Measurements from ENCODE around the gene CD163L1. TPM values are rescaled to one million over a fixed set of nuclear protein-coding genes. Genes with fewer than 3 reads are reported as not detected.

Gene CD163L1
- 1 to 10 TPM in 1 of 2 donors, not detected in 1; 8.2 TPM for total RNA-seq

DNA sequence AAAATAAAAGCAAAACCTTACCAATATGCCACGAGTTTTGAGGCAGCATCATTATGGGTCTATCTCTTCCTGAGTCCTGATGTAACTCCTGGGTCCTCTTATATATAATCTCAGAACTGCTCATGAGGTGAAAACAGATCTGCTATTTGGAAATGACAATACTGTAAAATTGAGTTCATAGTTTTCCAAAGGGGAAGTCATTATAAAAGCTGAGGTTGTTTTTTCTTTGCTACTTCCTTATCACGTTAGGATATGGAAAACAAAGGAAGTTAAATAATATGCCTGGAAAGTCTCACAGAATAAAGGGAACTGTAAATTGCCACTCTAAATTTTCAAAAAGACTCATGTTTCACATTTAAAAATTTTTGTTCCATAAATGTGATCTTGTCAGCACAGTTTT, at the start of gene CD163L1:
Gene CD163L1 (minus strand): TSS at position 78 of the 400 bp plus-strand sequence. CDS start 26 bp downstream, at position 52.
- Histone ChIP-seq H3K9me3 (no peaks in the 10 kb centered on the region), H3K4me1 (replicated peaks) (no peaks in the 10 kb centered on the region), H3K27me3 (replicated peaks; ENCODE audit: insufficient read depth) (no peaks in the 10 kb centered on the region), H3K36me3 (no peaks in the 10 kb centered on the region), H3K27ac (no peak within 1 kb of the TSS), H3K4me3 (no peak within 1 kb of the TSS)
- intact Hi-C loops (cut with DNase I), result no loop called here
- 23% methylated on average over 2 of the region's 2 CpGs for WGBS
- TF ChIP-seq, protein P1, sequence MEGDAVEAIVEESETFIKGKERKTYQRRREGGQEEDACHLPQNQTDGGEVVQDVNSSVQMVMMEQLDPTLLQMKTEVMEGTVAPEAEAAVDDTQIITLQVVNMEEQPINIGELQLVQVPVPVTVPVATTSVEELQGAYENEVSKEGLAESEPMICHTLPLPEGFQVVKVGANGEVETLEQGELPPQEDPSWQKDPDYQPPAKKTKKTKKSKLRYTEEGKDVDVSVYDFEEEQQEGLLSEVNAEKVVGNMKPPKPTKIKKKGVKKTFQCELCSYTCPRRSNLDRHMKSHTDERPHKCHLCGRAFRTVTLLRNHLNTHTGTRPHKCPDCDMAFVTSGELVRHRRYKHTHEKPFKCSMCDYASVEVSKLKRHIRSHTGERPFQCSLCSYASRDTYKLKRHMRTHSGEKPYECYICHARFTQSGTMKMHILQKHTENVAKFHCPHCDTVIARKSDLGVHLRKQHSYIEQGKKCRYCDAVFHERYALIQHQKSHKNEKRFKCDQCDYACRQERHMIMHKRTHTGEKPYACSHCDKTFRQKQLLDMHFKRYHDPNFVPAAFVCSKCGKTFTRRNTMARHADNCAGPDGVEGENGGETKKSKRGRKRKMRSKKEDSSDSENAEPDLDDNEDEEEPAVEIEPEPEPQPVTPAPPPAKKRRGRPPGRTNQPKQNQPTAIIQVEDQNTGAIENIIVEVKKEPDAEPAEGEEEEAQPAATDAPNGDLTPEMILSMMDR (IDR thresholded peaks at IDR 0.05), result no peak
- TF ChIP-seq POLR2AphosphoS5 (IDR thresholded peaks at IDR 0.05) (no peak), POLR2A (IDR thresholded peaks at IDR 0.05) (no peak)
- no peak for DNase-seq (ENCODE audit: low spot score)

DNA sequence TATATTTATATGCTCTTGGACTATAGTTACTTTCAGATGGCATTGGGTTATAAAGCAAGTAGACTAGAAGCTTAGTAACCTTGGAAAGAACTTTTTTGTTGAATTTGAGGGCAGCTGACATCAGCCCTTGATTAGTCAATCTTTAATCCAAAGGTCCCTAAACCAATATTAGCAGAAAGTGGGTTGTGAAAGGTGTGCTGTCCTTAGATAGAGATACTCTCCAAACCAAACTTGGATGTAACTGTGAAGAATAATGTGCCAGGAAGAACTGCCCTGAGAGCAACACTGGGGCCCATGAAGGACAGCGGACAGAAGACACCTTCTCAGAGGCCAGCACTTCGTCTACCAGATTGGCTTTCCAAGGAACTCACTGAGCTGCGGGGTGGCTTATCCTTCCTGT, 49.1 kb upstream of the CD163L1 start:
- no peak overlapping the region for H3K27ac ChIP-seq
- WGBS, result 88% methylated on average over 3 of the region's 3 CpGs
- no peaks in the 10 kb centered on the region for H3K9me3 ChIP-seq
- no peak overlapping the region for H3K4me3 ChIP-seq
- no peak for DNase-seq (ENCODE audit: low spot score)
- intact Hi-C loops (cut with DNase I), result no loop called here
- H3K27me3 ChIP-seq (replicated peaks; ENCODE audit: insufficient read depth), result no peaks in the 10 kb centered on the region
- TF ChIP-seq POLR2A (IDR thresholded peaks at IDR 0.05) (no peak), POLR2AphosphoS5 (IDR thresholded peaks at IDR 0.05) (no peak)
- TF ChIP-seq, protein P1 (IDR thresholded peaks at IDR 0.05), result no peak
- H3K4me1 ChIP-seq (replicated peaks), result no peaks in the 10 kb centered on the region
- no peaks in the 10 kb centered on the region for H3K36me3 ChIP-seq

DNA sequence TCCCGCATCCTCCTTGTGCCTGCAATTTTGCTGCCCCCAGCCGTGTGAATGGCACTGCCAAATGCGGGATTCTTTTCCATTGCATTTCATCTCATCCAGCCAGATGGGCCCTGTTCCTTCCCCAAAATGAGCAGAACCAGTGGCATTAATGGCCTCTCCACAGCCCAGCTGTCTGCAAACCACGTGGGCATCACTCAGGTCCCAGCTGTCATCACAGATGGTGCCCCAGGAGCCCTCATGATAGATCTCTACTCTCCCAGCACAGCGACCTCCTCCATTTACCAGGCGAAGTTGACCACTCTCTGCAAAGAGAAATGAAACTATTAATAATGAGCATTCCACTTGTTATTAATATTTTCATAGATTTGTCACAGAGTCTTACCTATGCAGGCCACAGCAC, 42.6 kb upstream of the CD163L1 start:
- no peak overlapping the region for H3K4me3 ChIP-seq
- intact Hi-C loops (cut with DNase I), result no loop called here
- no peak overlapping the region for H3K27ac ChIP-seq
- 92% methylated on average over 6 of the region's 6 CpGs for WGBS
- no peak for TF ChIP-seq POLR2A (IDR thresholded peaks at IDR 0.05)
- no peak for TF ChIP-seq POLR2AphosphoS5 (IDR thresholded peaks at IDR 0.05)
- no peaks in the 10 kb centered on the region for H3K27me3 ChIP-seq (replicated peaks; ENCODE audit: insufficient read depth)
- no peaks in the 10 kb centered on the region for H3K36me3 ChIP-seq
- H3K9me3 ChIP-seq, result no peaks in the 10 kb centered on the region
- DNase-seq (ENCODE audit: low spot score), result no peak
- no peaks in the 10 kb centered on the region for H3K4me1 ChIP-seq (replicated peaks)

DNA sequence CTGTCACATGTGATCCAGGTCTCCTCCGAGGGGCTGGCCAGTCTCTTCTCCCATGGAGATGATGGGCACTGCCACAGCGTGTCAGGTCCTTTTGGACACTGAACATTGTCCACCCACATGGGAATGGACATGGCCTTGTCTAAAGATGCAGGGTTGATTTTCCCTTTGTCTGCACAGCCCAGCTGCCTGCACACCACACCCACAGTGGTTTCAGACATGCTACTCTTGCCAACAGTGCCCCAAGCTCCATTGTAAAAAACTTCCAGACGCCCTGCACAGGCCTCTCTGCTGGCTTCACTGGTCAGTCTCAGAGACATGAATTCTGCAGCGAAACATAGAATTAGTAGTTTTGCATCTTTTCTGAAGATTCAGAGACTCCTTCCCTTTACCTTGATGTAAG, 41.1 kb upstream of the CD163L1 start:
- Histone ChIP-seq H3K4me3 (no peak overlapping the region), H3K36me3 (no peaks in the 10 kb centered on the region), H3K4me1 (replicated peaks) (no peaks in the 10 kb centered on the region), H3K27ac (no peak overlapping the region), H3K9me3 (no peaks in the 10 kb centered on the region), H3K27me3 (replicated peaks; ENCODE audit: insufficient read depth) (no peaks in the 10 kb centered on the region)
- TF ChIP-seq POLR2A (IDR thresholded peaks at IDR 0.05) (no peak), POLR2AphosphoS5 (IDR thresholded peaks at IDR 0.05) (no peak)
- TF ChIP-seq, protein P1 (IDR thresholded peaks at IDR 0.05), result no peak
- 71% methylated on average over 4 of the region's 4 CpGs for WGBS
- intact Hi-C loops (cut with DNase I), result no loop called here
- no peak for DNase-seq (ENCODE audit: low spot score)

DNA sequence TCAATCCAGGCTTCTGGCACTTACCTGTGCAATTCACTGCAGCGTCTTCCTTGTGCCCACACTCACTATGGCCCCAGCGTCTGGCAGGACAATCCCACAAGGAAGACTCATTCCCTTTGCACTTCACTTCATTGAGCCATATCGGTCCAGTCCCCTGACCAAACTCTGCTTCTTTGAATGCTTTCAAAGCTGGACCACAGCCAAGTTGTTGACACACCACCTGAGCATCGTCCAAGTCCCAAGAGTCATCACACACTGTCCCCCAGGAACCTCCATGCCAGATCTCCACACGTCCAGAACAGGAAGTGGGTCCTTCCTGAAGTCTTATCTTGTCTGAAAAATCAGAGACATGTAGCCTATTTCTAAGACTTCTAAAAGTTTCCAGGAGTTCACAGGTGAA, 39.4 kb upstream of the CD163L1 start:
- H3K9me3 ChIP-seq, result no peaks in the 10 kb centered on the region
- no peak overlapping the region for H3K4me3 ChIP-seq
- no peaks in the 10 kb centered on the region for H3K36me3 ChIP-seq
- intact Hi-C loops (cut with DNase I), result no loop called here
- no peak for DNase-seq (ENCODE audit: low spot score)
- H3K27ac ChIP-seq, result no peak overlapping the region
- WGBS, result 66% methylated on average over 5 of the region's 5 CpGs
- TF ChIP-seq POLR2AphosphoS5 (IDR thresholded peaks at IDR 0.05) (no peak), POLR2A (IDR thresholded peaks at IDR 0.05) (no peak)
- TF ChIP-seq, protein P1 (IDR thresholded peaks at IDR 0.05), result no peak
- no peaks in the 10 kb centered on the region for H3K4me1 ChIP-seq (replicated peaks)
- no peaks in the 10 kb centered on the region for H3K27me3 ChIP-seq (replicated peaks; ENCODE audit: insufficient read depth)
